C4-2B (cell line): Measurements from ENCODE around the gene HOXD12.

ENCODE experiments used
- ZFX ChIP-seq: fragments of 450-650 bp; IDR thresholded peaks from 2 replicates; pipeline ENCODE4 v1.6.1; 2017
- TF ChIP-seq, protein P1 (sequence below): fragments of 450-650 bp; conservative IDR thresholded peaks from 2 replicates; pipeline ENCODE4 v1.5.1; 2017; ENCODE audit warnings: mild to moderate bottlenecking

- TF ChIP-seq, protein P1, sequence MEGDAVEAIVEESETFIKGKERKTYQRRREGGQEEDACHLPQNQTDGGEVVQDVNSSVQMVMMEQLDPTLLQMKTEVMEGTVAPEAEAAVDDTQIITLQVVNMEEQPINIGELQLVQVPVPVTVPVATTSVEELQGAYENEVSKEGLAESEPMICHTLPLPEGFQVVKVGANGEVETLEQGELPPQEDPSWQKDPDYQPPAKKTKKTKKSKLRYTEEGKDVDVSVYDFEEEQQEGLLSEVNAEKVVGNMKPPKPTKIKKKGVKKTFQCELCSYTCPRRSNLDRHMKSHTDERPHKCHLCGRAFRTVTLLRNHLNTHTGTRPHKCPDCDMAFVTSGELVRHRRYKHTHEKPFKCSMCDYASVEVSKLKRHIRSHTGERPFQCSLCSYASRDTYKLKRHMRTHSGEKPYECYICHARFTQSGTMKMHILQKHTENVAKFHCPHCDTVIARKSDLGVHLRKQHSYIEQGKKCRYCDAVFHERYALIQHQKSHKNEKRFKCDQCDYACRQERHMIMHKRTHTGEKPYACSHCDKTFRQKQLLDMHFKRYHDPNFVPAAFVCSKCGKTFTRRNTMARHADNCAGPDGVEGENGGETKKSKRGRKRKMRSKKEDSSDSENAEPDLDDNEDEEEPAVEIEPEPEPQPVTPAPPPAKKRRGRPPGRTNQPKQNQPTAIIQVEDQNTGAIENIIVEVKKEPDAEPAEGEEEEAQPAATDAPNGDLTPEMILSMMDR: no peak
- TF ChIP-seq ZFX: no peak
These were observed 24.1 kb upstream of the HOXD12 start for GRCh38 chr2:176075481-176075880.
